GF-D8 (cell line): ENCODE measurements around the gene SAT1.

Source experiments
- DNase-seq: peaks from one replicate; lab custom pipeline; 2025; lab: John Stamatoyannopoulos, UW

Gene SAT1

DNA sequence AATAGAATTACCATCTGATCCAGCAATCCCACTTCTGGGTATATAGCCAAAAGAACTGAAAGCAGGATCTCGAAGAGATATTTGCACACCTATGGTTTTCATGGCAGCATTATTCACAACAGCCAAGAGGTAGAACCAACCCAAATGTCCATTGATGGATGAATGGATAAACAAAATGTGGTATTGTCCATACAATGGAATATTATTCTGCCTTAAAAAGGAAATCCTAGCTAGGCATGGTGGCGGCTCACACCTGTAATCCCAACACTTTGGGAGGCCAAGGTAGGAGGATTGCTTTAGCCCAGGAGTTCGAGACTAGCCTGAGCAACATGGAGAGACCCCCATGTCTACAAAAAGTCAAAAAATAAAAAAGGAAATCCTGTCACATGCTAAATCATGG, 27.3 kb downstream of the SAT1 start:
- DNase-seq: no peak

DNA sequence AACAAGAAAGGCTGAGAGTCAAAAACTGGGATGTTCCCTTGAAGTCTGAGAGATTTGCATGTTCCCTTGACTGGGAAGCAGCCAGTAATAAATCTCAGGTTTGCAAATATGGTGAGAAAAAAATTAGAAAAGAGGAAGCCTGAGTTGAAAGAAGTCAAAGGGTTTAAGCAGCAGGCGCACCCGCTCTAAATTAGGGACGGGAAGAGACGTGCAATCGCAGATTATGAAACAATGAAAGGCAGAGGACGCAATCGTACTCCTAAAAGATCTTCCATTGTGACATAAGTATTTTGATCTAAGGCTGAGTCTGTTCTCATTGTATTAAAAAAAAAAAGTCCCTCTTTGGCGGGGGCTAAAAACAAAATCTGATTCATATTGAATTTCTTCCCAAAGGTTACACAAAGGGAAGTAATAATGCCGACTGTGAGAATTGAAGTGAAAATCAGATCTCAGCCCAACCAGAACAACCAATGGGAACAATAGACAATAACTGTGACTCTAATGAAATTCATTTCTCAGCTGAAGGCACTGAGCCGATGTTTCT, 28.2 kb downstream of the SAT1 start:
- DNase-seq: peak; percentile 64

DNA sequence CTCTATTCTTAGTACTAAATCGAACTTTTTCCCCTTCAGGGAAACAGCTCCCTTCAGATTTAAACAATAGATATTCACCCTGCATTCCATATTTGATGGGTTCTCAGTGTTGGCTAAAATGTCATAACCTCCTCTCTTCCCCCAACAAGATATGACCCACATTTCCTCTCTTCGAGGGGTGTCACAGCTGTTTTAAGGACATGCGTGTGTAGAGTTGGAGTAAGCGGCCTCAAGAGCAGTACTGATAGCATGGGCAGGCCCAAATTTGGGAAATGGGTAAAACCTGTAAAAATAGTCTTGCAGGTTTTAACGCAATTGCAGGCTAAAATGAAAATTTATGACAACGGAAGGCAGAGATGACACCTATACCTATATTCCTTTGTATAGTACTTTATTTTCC, 28.7 kb downstream of the SAT1 start:
- no peak for DNase-seq

DNA sequence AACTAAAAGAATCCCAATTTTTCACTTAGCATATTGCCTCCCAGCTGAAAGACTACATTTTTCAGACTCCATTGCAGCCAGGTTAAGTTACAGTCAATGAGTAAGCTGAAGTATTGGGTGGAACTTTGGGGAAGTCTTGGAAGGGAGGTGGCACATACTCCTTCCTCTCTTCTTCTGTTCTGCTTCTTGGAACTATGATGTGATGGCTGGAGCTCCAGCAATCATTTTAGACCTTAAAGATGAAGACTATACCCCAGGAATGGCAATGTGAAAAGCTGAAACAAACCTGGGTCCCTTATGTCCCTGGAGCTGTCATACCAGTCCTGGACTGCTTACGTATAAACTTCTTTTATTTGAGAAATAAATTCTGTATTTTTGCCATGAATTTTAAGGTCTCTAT, 30.8 kb downstream of the SAT1 start:
- no peak for DNase-seq

DNA sequence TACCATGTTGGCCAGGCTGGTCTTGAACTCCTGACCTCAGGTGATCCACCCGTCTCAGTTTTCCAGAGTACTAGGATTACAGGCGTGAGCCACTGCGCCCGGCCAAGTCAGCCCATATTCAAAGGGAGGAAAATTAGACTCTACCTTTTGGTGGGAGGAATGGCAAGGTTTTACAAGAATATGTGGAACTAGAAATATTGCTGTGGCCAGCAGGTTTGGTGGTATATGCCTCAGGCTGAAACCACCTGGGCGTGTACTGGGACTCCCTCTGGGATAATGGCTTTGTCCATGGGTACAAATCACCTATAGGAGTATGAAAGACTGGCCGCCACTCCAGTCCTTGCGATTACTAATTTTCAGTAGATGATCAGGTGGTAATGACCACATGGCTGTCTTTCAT, 32.4 kb downstream of the SAT1 start:
- DNase-seq: no peak

DNA sequence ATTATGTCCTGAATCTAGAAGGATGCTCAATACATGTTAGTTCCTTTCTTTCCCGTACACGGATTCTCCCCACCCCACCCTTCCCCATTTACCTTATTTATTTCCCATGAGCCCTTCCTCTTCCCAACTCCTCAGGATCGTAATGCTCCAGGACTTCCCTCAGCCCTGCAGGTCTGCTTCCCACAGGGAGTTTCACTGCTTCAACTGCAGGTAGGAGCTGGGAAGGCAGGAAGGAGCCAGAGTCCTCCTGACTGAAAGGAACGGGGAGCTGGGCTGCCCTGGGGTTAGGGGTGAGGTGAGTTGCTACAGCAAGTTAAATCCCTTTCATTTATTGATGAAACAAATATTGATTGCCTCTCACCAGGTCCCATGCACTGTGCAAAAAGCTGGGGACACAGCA, 33.2 kb downstream of the SAT1 start:
- DNase-seq: no peak

DNA sequence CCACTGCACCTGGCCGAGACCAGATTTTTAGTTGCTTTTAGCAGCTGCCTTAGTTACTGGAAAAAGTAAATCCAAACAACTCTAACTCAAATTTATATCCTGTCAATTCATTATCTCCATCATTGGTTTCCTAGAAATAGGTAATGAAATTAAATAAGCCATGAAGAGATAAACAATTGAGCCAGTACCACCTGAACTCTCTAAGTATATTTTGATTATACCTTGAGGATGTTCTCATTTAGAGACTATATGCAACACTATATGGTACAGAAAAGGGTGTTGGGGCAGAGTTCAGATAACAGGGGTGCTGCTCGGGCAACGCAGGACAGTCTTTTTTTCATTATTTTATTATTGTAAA, 35.0 kb downstream of the SAT1 start:
- no peak for DNase-seq

DNA sequence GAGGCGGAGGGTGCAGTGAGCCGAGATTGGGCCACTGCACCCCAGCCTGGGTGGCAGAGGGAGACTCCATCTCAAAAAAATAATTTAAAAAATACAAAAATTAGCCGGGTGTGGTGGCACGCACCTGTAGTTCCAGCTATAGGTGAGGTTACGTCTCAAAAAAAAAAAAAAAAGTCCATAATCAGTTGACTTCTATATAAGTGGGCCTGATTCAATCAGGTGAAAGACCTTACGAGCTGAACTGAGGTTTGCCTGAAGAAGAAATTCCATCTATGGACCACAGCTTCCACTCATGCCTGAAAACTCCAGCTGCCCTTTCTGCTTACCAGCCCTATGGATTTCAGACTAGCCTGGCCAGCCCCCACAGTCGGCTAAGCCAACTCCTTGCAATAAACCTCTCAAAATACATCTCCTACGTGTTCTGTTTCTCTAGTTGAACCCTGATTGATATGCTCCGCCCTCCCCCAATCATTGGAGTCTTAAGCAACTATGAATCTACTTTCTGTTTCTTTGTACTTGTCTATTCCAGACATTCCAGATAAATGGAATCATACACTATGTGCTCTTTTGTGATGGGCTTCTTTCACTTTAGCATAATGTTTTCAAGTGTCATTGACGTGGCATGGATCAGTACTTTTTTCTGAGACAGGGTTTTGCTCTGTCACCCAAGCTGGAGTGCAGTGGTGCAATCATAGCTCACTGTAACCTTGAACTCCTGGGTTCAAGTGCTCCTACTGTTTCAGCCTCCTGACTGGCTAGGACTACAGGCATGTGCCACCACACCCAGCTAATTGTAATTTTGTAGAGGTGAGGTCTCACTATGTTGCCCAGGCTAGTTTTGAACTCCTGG, 36.6 kb downstream of the SAT1 start:
- DNase-seq: no peak

DNA sequence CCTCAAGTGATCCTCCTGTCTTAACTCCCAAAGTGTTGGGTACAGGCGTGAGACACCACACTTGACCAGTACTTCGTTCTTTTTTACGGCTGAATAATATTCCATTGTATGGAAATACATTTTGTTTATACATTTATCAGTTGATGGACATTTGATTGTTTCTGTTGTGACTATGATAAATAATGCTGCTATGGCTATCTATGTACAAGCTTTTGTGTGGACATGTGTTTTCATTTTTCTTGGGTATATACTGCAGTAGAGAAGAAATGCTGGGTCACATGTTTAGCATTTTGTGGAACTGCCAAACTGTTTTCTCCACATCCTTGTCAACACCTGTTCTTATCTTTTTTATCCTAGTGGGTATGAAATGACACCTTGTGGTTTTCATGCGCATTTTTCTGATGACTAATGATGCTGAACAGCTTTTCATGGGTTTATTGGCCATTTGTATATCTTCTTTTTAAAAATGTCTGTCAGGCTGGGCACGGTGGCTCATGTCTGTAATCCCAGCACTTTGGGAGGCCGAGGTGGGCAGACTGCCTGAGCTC, 37.3 kb downstream of the SAT1 start:
- DNase-seq: no peak

DNA sequence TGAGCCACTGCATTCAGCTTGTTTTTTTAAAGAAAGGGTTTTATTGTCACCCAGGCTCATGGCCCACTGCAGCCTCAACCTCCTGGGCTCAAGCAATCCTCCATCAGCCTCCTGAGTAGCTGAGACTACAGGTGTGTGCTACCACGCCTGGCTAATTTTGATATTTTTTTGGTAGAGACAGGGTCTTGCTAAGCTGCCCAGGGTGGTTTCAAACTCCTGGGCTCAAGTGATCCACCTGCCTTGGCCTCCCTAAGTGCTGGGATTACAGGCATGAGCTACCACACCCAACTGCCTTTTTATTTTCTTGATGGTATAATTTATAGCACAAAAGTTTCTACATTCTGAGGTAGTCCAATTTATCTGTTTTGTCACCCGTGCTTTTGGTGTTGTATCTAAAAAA, 38.9 kb downstream of the SAT1 start:
- no peak for DNase-seq

DNA sequence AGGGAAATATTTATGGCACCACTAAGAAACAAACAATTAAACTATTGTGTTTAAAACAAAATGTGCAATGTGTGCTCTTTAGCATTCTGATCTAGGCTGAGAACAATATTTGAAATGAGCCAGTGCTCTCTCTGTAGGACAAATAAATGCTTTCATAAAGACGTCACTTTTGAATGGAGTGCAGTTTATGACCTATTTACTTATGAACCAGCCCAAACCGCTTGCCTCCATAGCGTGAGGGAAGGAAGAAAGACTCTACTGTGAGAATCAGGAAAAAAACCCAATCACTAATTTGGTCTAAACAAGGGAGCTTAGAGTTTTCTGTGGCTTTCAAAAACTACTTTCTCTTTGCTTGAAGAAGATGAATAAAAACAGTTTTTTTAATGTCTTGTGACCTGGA, 39.4 kb downstream of the SAT1 start:
- DNase-seq: no peak

DNA sequence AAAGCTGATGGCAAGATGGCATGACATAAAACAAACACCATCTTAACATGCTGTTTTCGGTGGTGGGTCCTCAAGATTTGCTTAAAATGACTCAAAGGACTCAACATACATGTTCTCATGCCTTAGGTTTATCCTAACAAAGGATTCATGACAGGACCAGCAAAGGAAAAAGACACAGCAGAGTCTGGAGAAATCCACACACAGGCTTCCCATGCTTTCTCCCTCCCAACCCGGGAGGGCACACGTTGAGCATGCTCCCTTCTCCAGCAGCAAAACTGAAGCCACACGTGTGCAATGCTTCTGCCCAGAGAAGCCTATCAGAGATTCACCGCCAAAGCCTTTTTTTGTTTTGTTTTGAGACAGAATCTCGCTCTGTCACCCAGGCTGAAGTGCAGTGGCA, 39.9 kb downstream of the SAT1 start:
- DNase-seq: no peak

DNA sequence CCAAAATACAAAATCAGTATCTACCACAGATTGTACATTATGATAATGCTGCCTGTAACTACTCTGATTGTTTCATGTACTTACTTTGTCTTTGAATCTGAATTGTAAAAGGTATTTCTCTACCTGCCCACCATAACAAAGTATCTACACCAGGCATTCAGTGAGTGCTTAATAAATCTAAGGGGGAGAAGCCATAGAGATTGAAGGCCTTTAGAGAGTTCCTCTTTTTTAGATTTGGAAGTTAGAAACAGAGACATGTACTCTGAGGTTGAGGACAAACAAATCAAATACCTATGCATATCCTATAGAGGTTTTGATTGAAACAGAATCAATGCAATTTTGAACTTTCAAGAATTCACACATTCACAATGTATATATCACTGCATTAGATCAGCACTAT, 42.7 kb downstream of the SAT1 start:
- no peak for DNase-seq

DNA sequence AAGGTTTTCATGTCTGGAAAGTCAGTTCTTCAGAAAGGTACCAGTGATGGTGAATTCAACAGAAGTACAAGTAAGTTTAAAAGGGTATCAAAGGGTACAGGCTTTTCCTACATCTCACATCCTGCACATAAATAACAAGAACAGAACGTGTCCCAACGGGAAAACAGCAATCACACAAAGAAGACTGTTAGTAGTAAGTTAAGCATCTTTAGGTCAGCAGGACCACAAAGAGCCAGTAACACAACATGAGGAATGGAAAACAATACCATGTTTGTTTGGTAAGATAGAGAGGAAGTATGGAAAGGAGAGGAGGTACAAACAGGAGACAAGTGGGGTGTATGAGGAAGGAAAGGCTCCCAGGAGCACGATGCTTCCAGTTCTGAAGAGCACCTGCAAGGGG, 43.2 kb downstream of the SAT1 start:
- no peak for DNase-seq

DNA sequence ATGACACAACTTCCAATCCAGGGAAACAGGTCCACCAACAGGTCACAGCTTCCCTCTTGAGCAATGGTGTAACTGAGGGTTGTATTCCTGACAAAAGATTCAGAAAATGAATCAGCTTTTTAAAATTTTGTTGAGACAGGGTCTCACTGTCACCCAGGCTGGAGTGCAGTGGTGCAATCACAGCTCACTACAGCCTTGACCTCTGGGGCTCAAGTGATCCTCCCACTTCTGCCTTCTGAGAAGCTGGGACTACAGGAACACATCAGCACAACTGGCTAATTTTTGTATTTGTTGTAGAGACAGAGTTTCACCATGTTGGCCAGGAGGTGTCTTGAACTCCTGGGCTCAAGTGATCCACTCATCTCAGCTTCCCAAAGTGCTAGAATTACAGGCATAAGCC, 43.7 kb downstream of the SAT1 start:
- no peak for DNase-seq

DNA sequence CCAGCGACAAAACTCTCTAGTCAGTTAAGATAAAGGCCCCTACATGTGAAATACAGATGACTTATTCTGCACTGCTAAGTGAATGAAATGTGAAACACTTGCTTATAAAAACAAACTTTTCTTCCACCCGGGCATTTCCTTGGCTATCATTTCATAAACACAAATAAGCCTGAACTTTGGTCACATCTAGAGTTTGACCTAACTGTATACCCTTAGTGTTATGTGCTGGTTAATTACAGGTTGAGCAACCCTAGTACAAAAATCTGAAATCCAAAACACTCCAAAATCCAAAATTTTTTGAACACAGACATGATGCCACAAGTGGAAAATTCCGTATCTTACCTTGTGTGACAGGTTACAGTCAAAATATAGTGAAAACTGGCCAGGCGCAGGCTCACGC, 45.9 kb downstream of the SAT1 start:
- no peak for DNase-seq

DNA sequence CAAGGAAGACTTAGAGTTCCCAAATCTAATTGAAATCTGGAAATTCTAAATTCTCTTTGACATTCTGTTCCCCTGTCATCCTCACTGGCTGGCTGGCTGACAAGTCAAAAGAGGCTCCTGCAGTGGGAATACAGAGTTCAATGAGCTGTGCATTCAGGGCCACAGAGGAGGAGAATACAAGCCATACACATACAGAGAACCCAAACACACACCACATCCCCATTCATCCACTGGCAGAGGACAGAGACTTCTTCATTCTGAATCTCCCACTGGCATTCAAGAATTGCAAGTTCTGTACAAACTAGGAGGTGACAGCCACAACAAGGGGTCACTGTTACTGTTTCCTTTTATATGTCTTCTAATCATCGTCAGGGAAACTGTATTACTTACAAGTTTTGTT, 49.7 kb downstream of the SAT1 start:
- DNase-seq: no peak
